ENCODE results near the gene FBXO44. TPM values are rescaled to one million over a fixed set of nuclear protein-coding genes. Genes with fewer than 3 reads are reported as not detected.

Gene FBXO44
- total RNA-seq, 1 experiment from 2014 or later, result 13.3 TPM

DNA sequence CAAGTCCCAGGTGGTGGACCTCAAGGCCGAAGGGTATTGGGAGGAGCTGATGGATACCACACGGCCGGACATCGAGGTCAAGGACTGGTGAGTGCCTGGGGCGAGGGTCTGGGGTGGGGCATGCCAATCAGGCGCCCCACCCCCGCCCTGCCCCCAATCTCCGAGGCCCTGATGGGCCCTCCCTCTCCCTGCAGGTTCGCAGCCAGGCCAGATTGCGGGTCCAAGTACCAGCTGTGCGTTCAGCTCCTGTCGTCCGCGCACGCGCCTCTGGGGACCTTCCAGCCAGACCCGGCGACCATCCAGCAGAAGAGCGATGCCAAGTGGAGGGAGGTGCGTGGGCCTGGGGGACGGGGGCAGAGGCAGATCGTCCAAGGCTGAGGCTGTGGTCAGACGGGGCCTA lies 3.9 kb downstream of the FBXO44 start:
- no peak for DNase-seq (ENCODE audit: low read depth)

- DNase-seq (ENCODE audit: low read depth), result no peak
These were observed 5.1 kb downstream of the FBXO44 start for GRCh38 chr1:11659748-11660147.

DNA sequence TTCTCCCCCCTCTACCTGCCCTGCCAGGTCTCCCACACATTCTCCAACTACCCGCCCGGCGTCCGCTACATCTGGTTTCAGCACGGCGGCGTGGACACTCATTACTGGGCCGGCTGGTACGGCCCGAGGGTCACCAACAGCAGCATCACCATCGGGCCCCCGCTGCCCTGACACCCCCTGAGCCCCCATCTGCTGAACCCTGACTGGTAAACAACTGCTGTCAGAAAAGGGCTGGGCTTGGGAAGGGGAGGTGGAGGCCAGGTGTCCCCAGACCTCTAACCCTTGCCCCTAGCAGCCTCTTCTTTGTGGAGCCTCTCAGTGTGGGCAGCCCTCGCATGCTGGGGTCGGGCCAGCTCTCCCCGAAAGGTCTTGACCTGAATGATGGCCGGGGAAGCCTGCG lies 6.4 kb downstream of the FBXO44 start:
- no peak for DNase-seq (ENCODE audit: low read depth)

GRCh38 chr1:11664336-11665065 lies 9.8 kb downstream of the FBXO44 start:
- DNase-seq (ENCODE audit: low read depth), result peak; percentile 40

GRCh38 chr1:11668516-11668915 lies 13.8 kb downstream of the FBXO44 start:
- no peak for DNase-seq (ENCODE audit: low read depth)

- DNase-seq (ENCODE audit: low read depth), result no peak
These were observed 16.1 kb downstream of the FBXO44 start for GRCh38 chr1:11670747-11671146.

- no peak for DNase-seq (ENCODE audit: low read depth)
These were observed 16.5 kb downstream of the FBXO44 start for GRCh38 chr1:11671205-11671543.

DNA sequence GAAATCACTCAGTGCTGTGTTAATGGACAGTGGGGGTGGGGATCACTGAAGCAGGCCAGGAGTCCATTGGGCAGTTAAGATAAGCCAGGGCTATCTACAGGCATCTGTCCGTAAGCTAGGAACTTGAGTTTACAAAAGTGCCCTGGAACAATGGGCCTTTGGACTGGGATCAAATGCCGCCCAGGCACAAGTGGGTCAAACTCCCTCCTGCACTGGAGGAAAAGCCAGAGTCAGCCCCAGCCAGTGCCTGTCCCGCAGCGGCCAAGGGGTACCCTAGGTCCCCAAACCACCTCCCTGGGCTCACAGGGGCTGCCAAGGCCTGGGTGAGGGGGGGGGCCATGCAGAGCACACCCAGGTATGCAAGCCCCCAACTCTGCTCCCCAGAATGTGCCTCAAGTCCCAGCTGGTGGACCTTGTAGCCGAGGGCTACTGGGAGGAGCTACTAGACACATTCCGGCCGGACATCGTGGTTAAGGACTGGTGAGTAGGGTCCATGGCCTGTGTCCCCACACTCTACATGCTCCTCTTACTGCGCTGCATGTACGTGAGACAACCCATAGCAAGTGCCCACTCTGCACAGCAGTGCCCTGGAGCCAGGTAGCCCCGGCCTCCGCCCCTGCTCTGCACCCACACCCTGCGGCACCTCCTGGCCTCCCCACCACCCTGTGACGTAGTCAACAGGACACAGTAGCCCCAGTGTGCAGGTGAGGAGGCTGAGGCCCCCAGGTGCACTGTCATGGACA lies 17.0 kb downstream of the FBXO44 start:
- DNase-seq (ENCODE audit: low read depth), result no peak

GRCh38 chr1:11673089-11673769 lies 18.6 kb downstream of the FBXO44 start:
- DNase-seq (ENCODE audit: low read depth), result no peak

DNA sequence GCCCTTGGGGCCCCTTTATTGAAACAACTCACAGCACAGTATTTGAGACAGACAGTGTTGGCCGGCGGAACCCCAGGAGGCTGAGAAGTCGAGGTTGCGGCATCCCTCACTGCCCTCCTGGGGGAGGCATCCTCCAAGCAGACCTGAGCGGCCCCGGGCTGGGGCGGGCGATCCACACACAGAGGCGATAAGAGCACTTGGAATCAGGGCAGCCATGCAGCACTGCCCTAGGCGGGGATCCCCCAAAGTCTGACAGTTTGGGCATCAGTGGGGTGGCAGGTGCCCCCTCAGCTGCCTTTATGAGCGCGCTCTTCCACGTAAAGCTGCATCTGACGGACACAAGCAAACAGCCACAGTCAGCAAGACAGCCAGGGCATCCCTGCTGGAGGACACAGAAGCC lies 19.8 kb downstream of the FBXO44 start:
- DNase-seq (ENCODE audit: low read depth), result no peak

GRCh38 chr1:11675325-11675724 lies 20.6 kb downstream of the FBXO44 start:
- no peak for DNase-seq (ENCODE audit: low read depth)

DNA sequence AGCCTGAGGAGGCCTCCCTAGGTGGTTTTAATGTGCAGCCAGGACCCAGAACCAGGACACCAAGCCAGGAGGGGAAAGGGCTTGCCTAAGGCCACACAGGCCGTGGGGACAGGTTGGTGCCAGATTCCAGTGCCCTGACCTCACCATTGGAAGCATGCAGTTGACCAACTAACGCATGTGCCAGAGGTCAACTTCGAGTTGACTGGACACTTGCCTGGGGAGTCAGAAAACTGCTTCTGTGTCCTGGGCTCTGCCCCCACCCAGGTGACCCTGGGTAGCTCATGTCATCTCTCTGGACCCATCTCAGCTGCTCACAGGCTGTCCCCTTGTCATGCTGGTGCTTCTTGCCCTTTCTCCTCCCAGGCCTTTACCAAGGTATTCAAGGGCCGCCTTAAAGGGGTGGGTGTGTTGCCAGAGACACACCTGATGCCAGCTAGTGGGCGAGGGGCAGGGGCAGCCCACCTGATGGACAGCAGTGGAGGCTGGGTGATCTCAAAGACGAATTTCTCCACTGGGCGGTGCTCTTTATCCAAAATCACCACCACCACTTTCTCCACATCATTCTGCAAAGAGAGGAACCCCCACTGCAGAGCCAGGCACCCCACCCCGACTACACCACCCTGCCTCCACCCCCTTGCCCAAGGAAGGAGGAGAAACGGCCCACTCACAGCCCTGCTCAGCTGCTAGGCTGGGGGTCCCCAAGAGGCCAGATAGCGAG lies 21.9 kb downstream of the FBXO44 start:
- no peak for DNase-seq (ENCODE audit: low read depth)

GRCh38 chr1:11678442-11678841 lies 23.8 kb downstream of the FBXO44 start:
- DNase-seq (ENCODE audit: low read depth), result no peak

- peak; percentile 41 for DNase-seq (ENCODE audit: low read depth)
These were observed 25.8 kb downstream of the FBXO44 start for GRCh38 chr1:11680270-11681070.

DNA sequence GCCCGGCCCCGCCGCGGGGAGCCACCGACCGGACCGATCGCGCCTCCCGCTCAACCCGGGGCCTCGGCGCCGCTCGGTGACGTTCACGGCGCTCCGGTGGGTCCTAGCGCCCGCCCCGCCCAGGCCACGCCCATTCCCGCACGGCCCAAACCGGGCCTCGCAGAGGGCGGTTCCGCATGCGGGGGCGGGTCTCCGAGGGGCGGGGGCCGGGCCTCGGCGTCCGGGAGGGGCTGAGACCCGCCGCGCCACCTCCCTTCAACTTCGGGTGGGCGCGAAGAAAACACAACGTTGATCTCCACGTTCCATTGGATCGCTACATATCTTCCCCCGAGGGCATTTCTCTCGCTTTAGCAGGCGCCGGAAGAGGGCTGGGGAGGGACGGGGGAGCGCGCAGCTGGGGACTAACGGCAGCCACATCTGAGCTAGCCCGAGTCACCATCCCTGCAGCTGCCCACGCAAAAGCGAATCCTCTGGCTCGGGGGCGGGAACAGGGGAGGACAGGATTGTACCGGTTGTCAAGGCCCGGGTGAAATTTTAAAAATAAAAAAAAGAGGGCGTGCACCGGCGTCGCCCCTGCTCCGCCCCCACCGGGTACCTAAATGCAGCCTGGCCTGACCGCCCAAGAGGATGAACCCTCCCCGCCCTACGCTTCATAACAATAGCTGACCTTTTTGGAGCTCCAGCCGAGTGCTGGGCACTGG lies 26.5 kb downstream of the FBXO44 start, which contains the start of gene MAD2L2:
TSS of gene MAD2L2 (minus strand) at position 78 of the 701 bp plus-strand sequence. CDS start 547 bp downstream, outside the sequence.
- DNase-seq (ENCODE audit: low read depth), result peak; percentile 85

DNA sequence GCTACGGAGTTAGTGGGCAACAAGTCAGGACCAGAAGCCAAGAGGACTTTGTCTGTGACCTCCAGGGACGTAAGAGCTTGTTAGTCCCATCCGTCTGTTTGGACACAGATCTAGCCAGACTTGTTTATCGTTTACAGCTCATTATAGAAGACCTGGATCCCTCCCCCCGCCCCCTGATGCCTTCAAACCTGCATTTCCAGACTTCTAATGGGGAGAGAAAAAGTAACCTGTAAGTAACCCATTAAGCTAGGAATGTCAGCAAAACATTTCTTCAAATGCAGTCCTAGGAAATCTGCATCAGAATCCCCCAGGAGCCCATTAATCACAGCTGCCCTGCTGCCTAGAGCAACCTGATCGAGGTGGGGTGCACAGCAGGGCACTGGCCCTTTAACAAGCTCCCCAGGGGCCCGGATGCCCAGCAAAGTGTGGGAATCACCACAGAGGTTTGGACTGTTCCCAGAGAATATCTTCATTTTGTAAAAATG lies 27.7 kb downstream of the FBXO44 start:
- no peak for DNase-seq (ENCODE audit: low read depth)

DNA sequence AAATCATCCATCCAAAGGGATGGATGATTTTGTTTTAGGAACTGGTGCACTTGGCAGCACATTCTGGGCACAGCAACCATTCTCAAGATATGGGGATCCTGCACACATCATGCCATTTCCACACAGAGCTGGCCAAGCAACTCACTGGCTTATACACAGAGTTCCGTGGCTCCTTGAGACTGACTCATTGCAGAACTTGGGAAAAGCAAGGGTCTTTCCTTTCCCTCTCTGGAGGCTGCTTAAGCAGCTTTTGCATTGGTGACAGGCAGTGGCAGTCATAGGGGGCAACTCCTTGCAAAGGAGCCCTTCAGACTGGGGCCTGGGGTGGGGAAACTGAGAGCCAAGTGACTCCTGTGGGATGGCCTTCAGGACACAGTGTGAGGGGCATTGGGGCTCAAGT lies 28.1 kb downstream of the FBXO44 start:
- DNase-seq (ENCODE audit: low read depth), result no peak

DNA sequence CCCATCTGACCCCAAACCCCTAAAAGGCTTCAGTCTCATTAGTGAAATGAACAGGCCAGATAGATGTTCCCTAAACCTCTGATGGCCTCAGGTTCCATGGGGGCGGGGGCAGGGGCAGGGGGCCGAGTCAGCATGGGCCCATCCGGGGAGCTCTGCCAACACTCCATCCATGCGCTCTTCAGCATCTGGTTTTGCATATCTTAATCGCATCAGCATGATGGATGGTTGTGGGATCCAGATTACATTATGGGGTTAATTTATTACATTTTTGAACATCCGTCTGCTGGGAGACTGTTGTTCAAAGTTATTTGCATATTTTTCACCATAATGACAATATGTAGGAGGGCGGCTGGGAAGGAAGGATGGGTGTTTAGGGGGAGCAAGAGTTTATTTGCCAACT lies 29.4 kb downstream of the FBXO44 start:
- DNase-seq (ENCODE audit: low read depth), result no peak

DNA sequence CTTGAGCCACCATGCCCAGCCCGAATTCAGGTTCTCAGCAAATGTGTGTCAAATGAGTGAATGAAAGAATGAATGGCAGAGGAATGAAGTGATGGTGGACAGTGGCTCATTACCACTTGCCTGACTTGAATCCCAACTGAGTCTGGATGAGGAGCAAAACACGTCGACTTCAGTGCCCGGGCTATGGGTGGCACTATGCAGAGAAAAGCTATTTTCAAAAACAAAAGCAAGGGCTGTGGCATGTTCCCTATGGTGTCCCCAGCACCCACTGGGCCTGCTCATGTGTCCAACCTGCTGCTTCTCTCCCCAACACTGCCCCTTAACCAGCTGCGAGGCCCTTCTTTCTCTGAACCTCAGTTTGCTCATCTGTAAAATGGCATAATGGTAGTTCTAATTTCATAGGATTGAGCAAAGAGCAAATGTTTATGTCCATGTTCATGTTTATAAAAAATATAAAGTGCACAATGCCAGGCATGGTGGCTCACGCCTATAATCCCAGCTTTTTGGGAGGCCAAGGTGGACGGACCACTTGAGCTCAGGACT lies 30.6 kb downstream of the FBXO44 start:
- no peak for DNase-seq (ENCODE audit: low read depth)

DNA sequence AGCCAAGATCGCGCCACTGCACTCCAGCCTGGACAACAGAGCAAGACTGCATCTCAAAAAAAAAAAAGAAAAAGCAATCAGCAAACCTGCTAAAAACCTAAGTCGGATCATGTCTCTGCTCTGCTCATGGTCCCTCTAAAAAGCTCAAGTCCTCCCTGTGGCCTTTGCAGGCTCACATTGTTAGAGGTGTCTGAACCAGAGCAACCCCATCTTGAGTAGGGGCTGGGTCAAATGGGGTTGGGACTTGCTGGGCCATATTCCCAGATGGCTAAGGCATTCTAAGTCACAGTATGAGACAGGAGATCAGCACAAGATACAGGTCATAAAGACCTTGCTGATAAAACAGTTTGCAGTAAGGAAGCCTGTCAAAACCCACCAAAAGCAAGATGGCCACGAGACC lies 33.8 kb downstream of the FBXO44 start:
- no peak for DNase-seq (ENCODE audit: low read depth)

All from M059J (cell line).